ENCODE measurements around the gene SMAD3. TPM values are rescaled to one million over a fixed set of nuclear protein-coding genes. Genes with fewer than 3 reads are reported as not detected.

Gene SMAD3
- total RNA-seq, 1 donor from 2014 or later = 18.4 TPM

DNA sequence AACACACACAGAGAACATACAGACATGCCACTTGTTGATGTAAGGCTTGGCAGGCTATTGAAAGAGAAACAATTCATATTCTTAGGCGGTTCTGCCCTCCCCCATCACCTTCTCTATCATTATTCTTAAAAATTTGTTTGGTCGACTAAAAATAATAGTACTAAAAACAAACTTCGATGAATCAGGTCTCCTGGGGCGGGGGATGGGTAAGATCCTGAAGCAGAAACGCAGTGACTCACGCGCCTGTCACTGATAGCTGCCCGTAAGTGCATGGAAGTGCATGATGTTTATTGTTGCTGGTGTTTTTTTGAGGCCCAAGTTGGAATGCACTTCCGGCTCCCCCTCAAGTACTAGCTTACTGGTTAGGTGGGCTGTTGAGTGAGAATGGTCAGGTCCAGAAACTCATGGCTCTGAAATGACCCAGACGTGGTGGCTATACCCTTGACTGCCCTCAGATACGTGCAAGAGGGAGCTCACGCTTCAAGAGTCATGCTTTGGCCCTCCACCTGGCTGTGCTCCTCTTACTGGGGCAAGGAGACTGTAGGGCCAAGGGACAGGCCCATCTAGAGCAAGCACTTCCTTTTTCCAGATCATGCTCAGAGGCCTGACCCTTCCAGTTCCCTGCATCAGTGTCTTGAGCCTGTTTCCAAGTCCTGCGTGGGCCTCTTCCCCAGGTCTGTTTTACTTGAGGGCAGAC is 10.9 kb downstream of the SMAD3 start:
- intact Hi-C loops (cut with DNase I) = no loop called here
- no peak for DNase-seq (ENCODE audit: low spot score)

DNA sequence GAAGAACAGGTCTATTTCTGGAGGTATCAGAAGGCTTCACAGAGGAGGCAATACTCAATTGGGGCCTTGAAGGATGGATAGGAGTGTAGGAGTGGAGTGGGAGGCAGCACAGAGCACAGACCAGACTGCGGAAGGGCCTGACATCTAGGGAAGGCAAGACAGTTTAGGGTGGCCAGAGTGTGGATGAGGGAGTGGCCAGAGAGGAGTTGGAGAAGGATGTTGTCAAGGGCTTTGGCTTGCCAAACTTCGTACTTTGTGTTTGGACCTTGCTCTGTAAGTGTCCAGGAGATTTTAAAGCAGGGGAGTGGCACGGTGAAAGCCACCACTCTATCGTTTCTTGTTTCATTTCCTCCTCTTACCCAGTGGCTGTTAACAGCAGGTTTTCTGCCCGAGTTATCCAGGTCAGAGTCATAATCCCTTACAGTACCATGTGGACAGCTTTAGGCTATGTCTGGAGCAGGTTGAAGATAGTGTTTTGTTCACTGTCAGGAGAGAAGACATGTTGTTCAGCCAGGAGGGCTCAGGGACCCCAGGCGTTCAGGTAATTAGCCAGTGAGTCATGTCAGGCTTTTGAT is 12.3 kb downstream of the SMAD3 start:
- intact Hi-C loops (cut with DNase I) = no loop called here
- no peak for DNase-seq (ENCODE audit: low spot score)

DNA sequence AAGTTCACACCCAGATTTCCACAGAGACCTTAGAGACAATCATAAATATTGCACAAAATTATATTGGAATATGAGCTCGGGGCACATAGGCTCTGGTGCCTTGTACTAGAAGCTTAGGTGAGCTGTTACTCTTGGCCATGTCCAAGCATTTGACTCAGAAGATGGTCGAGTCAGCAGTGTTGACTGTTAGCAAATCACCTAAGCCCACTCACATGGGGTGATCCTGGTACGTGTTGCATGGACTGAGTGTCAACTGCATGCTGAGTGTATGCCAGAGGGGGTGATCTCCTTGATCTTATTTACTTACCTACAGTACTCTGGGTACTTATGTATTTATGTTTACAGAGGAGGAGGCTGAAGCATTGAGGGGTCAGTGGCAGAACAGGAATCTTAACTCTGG is 14.0 kb downstream of the SMAD3 start:
- intact Hi-C loops (cut with DNase I) = no loop called here
- no peak for DNase-seq (ENCODE audit: low spot score)

DNA sequence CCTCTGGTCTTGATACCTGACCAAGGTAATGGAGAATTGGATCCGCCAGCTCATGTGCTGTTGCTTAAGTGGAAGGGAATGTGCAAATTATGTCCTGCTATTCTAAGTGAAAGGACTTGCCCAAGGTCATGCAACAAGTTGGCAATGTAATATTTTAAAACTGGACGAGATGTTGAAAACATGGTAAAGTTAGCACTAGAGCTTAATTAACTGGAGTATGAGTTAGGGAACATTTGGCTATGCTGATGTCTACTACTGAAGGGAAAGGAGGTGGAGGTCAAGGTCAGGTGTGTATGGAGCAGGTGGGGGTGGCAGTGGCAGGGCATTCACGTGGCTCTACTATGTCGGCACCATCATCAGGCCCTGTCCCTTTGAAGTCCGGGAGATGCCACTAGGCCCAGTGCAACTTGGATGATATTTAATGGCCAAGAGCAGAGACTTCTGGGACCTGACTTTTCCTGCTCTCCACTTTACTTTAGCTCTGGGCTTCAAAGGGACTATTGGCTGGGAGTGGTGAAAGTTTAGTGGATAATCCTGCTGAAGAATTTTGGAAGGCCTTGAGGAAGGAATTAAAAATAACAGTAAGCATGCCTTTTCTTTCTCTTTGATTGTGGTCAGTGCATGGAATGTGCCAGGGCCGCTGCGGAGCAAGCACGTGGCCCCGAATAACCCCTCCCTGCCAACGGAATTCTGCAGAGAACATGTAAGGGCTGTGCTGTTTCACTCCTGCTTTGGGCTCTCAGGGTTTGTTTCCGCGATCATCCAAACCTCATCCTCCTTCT is 14.9 kb downstream of the SMAD3 start:
- DNase-seq (ENCODE audit: low spot score) = no peak
- intact Hi-C loops (cut with DNase I) = no loop called here

DNA sequence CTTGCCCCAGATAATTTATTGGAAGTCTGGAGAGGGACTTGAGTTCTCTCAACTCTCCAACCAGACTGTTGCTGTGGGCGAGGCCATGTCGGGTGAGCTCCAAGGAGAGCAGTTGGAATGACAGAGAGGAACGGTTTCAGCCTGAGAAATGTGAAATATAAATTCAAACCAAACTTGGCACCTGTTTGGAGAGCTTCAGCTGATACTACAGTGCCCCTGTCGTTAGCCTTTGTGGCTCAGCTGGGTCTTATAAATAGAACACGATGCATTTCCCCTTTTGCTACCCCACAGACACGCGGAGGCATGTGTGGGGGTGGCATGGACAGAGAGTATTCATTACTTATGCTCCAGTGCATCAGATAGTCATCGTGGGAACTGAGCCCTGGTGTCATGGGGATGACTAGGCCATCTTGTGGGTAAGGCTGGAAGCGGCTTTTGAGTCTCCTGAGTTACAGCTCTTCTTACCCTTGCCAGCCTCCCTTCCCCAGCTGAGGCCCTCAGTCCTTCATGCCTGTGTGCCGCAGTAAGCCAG is 15.6 kb downstream of the SMAD3 start:
- DNase-seq (ENCODE audit: low spot score) = peak; percentile 80
- intact Hi-C loops (cut with DNase I) = no loop called here

DNA sequence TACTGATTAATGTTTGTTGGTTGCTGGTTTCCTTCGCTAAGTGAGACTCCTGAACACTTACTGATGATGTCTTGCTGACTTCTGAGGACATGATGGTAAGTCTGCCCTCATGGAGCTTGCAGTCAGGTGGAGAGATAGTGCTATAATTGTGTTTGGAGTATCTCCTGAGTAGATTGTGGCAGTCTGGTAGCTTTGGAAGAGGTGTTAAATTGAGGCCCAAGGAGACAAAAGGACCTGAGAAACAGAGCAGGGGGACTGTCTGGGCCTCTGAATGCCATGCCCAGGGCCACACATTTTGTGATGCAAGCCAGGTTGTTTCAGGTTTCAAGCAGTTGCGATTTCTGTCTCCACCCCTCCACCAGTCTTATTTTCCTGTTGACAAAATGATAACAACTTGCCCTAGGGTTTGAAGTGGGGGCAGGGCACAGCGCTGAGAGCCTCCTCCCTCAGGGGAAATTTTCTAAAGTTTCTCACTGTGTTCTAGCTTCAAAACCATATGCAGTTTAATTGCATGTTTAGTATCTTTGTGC is 16.7 kb downstream of the SMAD3 start:
- intact Hi-C loops (cut with DNase I) = loop anchor here (2.0 kb wide), 1 partner anchor 17 kb away; the partner anchor contains the start of gene SMAD3
- DNase-seq (ENCODE audit: low spot score) = no peak

DNA sequence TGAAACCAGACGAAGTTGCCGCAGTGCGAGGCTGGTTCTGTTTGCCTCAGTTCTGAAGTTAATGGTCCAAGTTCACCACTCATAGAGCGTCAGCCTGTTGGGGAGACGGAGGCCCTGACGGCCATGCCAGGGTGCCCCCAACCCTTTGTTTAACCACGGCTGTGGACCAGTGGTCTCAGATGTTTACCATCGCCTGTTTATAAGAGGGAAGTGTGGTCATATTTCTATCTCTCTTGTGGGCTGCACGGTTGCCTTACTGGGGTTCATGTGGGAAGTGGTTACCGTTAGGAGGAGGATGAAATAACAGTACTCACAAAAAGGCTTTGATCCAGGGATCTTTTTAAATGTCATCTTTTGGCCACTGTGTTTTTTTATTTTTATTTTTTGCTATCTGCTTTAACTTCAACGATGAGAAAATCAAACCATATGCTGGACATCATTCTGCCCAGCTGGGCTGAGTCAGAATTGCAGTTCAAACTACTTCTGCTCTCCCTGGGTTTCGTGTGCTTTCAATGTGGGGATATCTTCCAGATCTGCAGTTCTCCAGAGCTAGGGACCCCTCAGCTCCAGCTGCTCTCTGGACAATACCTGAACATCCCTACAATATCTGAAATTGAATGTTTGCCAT is 17.8 kb downstream of the SMAD3 start:
- DNase-seq (ENCODE audit: low spot score) = no peak
- intact Hi-C loops (cut with DNase I) = loop anchor here (2.0 kb wide), 1 partner anchor 18 kb away; the partner anchor contains the start of gene SMAD3

DNA sequence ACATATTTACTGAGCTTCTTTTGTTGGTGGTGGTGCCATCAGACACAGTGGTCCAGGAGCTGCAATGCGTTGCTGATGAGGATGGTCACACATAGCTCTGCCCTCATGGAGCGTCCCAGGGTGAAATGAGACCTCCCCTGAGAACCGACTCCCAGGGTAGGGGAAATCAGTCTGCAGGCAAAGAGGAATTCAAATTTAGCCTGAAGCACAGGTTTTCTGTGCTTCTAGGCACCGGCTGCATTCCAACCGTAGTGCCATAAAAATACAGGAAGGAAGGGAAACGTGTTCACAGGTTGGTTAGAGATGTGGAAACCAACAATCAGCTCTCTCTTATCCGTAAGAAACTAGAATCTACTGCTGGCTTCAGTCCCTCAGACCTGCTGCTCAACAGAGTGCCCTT is 19.2 kb downstream of the SMAD3 start:
- DNase-seq (ENCODE audit: low spot score) = no peak
- intact Hi-C loops (cut with DNase I) = no loop called here

DNA sequence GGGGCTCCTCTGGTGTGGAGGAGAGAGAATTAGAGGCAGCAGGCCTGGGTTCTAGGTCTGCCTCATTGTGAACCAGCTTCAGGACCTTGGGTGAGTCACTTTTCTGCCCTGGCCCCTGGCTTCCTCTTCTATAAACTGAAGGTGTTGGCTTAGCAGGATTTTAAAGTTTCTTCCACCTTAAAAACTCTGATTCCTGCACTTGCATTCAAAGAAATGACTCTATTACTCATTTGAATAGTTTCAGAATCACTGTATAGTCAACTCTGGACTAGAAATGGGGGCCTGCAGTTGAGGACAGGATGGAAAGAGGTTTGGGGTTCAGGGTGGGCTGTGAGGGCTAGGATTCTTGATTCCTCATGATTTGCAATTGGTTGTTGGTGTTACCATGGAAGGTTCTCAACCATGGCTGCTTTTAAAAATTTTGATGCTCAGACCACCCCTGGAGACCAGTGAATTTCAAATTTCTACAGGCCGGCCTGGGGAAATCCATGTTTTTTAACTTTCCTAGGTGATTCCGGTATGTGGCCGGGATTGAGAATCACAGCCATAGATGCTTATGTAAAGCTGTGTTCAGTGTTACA is 19.9 kb downstream of the SMAD3 start:
- no peak for DNase-seq (ENCODE audit: low spot score)
- intact Hi-C loops (cut with DNase I) = no loop called here

DNA sequence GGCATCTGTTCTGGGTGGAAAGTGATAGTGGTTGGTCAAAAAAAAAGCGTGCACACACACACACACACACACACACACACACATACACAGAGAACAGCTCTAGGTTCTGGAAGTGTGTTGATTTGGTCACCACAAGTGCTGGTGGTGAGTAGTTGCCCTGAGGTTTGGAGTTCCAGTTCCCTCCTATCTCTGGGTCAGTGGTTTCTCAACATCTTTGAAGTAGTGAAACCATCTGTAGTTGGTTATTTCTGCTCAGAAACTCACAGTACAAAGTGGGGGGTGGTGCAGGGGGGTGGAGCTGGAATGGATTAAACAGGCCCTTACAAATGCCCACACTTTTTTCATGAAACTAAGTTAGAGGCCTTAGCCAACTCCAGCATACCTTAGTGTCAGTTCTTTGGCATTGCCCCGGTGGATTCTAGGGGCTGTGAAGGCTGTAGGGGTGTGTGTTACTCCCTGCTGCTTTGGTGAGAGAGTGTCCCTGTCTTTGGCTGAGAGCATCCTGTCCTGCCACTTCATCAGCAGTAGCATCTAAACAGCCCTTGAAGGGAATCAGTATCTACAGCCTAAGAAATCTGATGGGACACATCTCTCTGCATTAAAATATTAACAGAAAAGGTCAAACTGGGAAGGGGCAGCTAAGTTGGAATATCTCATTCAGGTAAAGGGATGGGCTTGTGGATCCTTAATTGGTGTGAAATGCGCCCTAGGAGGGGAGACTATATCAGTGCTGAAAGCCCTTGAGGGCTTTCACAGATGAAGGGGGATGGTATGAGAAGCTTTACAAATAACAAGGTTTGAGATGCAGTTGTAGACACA is 20.6 kb downstream of the SMAD3 start:
- no peak for DNase-seq (ENCODE audit: low spot score)
- intact Hi-C loops (cut with DNase I) = no loop called here

DNA sequence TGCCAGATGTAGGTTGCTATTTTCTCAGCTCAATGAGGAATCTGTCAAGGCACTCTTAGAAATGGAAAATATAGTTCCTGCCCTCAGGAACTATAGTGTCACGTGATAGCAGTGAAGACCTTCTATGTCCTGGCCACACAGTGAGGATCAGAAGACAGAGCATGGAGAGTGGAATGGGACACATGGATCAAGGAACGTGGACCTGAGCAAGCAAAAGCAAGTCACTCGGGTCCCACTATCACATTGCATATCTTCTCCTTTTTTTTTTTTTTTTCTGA is 21.2 kb downstream of the SMAD3 start:
- DNase-seq (ENCODE audit: low spot score) = no peak
- intact Hi-C loops (cut with DNase I) = no loop called here

DNA sequence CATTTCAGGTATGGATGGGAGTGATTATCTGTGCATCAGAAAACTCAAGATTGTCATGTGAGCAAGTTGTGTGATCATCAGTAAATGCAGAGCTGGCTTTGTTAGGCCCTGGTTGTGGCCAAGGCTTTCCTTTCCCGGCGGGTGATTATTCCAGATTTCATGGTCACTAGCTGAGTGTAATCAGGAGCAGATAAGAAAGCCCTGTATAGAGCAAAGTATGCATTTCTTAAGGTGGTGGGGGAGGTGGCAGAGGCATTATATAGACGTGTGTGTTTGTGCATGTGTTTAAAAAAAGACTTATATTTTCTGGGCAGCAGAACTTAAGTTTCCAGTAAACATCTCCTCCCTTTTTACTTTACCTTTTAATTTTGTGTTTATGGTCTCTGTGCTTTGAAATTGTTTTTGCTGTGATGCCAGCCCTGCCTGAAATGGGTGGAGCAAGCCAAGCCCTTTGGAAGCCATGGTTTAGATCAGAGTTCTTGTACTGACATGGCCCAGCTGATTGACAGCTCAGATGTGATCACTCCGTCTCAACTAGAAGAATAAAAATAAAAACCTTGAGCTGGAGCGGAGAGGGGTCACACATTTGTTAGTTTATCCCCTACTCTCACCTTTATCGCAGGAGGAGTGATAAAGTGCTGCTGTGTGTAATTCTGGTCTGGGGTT is 22.2 kb downstream of the SMAD3 start:
- no peak for DNase-seq (ENCODE audit: low spot score)
- intact Hi-C loops (cut with DNase I) = loop anchor here (1.0 kb wide), 1 partner anchor 19 kb away; no protein-coding TSS in a partner anchor

DNA sequence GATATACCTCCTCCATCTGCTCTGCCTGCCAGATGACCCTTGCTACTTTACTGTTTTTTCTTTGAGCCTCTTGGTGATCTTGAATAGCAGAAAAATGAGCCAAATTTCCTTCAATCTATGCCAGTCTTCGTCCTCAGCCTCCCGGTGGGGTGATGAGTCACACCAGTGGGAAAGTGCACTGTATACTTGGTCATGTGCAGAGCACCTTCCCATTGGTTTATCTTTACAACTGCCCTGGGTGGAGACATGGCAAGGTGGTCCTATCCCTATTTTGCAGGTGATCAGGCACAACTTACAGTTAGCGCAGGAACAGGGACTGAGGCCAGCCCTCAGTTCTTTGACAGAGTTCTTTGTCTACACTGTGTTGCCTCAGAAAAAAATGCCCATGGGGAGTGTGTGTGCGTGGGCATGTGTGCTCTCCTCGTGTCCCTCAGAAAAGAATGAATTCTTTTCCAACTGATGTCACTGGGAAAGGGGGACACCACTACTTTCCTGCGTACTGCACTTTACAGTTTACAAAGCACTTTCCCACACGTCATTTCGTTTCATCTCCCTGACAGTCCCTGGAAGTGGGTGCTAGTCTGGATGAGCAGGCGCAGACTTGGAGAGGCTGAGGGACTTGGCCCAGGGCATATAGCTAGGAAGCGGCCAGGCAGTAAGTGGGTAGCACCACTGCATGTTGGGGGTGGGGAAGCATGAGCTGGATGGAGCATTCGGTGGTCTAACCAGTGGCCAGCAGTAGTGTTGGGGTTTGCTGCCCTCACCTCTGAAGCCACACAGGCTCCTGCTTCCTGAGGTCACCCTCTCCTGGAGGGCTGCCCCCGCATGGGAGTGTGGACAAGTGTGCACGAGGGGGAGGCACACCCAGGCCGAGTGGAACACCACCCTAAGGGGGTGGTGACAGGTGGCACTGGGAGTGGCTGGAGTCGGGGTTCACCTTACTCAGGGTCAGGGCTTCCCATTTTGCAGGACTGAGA is 24.1 kb downstream of the SMAD3 start:
- intact Hi-C loops (cut with DNase I) = no loop called here
- peak; percentile 46 for DNase-seq (ENCODE audit: low spot score)

DNA sequence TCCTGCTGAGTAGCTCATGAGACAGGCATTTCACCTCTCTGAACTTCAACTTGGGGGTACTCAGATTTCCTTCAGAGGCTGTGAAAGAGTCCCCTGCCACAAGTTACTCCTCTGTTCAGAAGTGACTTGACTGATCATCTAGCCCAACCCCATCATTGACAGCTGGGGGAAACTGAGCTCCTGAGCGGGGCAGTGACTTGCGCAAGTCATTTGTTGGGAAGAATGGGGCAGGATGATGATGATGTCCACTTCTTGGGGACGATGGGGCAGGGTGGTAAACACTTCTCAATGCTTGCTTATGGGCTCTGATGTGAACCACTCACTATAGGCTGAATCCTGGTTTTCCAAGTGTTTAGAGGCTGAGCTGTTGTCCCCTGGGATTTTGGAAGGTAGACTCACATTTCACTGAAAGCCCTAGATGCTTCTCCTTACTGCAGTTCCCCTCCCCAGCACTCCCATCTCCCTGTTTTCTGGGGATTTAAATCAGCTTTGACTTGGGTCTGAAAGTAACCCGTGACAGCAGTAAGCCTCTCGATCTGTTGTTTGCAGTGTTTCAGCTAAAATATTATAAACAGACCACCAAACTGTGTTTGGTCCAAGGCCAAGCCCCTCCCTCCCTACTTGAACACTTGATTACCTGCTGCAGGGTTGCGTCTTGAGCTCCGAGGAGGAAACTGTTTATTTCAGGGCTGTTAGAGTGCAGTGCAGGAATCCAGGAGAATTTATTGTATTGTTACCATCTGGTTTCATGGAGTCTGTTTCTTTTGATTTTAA is 25.1 kb downstream of the SMAD3 start:
- peak; percentile 24 for DNase-seq (ENCODE audit: low spot score)
- intact Hi-C loops (cut with DNase I) = no loop called here

DNA sequence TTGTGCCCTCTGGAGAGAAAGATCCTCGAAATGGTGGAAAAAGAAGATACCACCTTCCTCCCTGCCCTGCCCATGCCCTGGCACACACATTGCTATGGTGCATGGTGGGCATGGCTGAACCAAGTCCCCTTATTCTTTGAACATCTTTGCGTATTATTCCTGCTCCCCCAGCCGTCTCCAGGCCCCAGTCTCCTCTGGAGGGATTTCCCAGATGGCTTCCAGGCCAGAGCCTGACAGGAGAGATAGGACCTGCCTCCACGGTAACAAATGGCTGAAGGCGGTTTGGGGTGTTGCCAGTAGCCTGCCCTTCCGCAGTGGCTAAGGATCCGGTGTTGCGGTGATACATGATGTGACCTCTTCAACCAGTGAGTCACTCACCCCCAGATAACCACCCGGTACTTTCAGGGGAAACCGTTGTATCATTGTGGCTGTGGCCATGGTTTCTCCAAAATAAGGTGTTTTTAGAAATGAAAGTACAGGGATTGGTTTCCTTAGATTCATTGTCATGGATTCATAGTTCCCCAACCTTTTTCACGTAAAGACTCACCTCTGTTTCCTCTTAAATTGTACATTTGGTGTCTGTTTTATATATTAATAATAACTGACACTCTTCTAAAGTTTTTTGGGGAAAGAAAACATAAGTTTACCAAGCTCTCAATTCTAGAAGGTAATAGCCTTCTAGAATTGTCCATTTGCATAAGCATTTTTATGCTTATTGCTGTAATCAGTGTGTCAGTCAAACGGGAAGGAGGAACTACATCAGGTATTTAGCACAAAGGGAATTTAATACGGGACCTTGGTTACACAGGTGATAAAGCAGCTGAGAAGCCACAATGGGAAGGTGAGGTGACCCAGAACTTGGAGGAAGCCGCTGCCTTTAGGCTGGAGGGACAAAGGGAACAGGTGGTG is 25.9 kb downstream of the SMAD3 start:
- intact Hi-C loops (cut with DNase I) = no loop called here
- peak; percentile 85 for DNase-seq (ENCODE audit: low spot score)
